GM21717 (cell line): ENCODE measurements around the gene ARHGDIA.

Experiments
- ATAC-seq: cut with Tn5 transposase; IDR thresholded peaks from one replicate; pipeline ENCODE4 v1.9.1; 2021; ENCODE audit warnings: mild to moderate bottlenecking, moderate library complexity; ENCODE audit not compliant: unreplicated experiment

Gene ARHGDIA

GRCh38 chr17:81888988-81889595 lies 18.0 kb upstream of the ARHGDIA start:
- no peak for ATAC-seq

GRCh38 chr17:81888105-81888987 lies 17.2 kb upstream of the ARHGDIA start:
- no peak for ATAC-seq

GRCh38 chr17:81885869-81886548 lies 14.9 kb upstream of the ARHGDIA start:
- ATAC-seq, result no peak

GRCh38 chr17:81885454-81885853 lies 14.3 kb upstream of the ARHGDIA start:
- ATAC-seq, result no peak

GRCh38 chr17:81884968-81885367 lies 13.8 kb upstream of the ARHGDIA start:
- ATAC-seq, result no peak

GRCh38 chr17:81884520-81884919 lies 13.4 kb upstream of the ARHGDIA start:
- ATAC-seq, result no peak

GRCh38 chr17:81879121-81879520 lies 8.0 kb upstream of the ARHGDIA start:
- ATAC-seq, result no peak

- ATAC-seq, result no peak
Measured at GRCh38 chr17:81878294-81878693, 7.2 kb upstream of the ARHGDIA start.

- no peak for ATAC-seq
Measured at GRCh38 chr17:81877569-81877968, 6.4 kb upstream of the ARHGDIA start.

GRCh38 chr17:81871387-81872230 lies 472 bp upstream of the ARHGDIA start:
- peak; percentile 31 for ATAC-seq

- ATAC-seq, result no peak
Measured at GRCh38 chr17:81870131-81870980, 781 bp downstream of the ARHGDIA start.

- ATAC-seq, result no peak
Measured at GRCh38 chr17:81869221-81870130, 1.7 kb downstream of the ARHGDIA start.

- no peak for ATAC-seq
Measured at GRCh38 chr17:81868674-81869220, 2.4 kb downstream of the ARHGDIA start.

- no peak for ATAC-seq
Measured at GRCh38 chr17:81867991-81868673, 3.0 kb downstream of the ARHGDIA start.

GRCh38 chr17:81867170-81867990 lies 3.8 kb downstream of the ARHGDIA start:
- ATAC-seq, result no peak

- ATAC-seq, result no peak
Measured at GRCh38 chr17:81866440-81867169, 4.5 kb downstream of the ARHGDIA start.
